GM06990 (cell line): ENCODE data around the gene MYO9A.
A peak's percentile ranks its signal among the peaks of the same experiment; 100 is the strongest.

Source experiments
- DNase-seq: peaks from one replicate; pipeline ENCODE4 v3.0.0-alpha.2; 2011; ENCODE audit not compliant: insufficient read length; ENCODE audit errors: extremely low read depth
- H3K27me3 ChIP-seq: replicated peaks from 2 replicates; pipeline ENCODE4 v1.6.0; 2011; ENCODE audit warnings: low read length; ENCODE audit not compliant: control insufficient read depth, insufficient read depth
- H3K36me3 ChIP-seq: 2 replicates; pipeline ENCODE4 v1.5.1; 2011; ENCODE audit warnings: low read length; ENCODE audit not compliant: control insufficient read depth, insufficient read depth
- H3K4me3 ChIP-seq: replicated peaks from 2 replicates; pipeline ENCODE4 v1.5.1; 2011; ENCODE audit warnings: low read depth, mild to moderate bottlenecking, control low read depth, low read length
- CTCF ChIP-seq: IDR thresholded peaks from 2 replicates; pipeline ENCODE4 v1.5.1; 2011; ENCODE audit warnings: low read length, control low read depth, mild to moderate bottlenecking, inconsistent platforms; ENCODE audit not compliant: insufficient read depth, poor library complexity, severe bottlenecking

MYO9A gene

GRCh38 chr15:71945012-71945411, 172.9 kb downstream of the MYO9A start:
- TF ChIP-seq CTCF: no peak
- DNase-seq: no peak

GRCh38 chr15:71943806-71944205, 174.1 kb downstream of the MYO9A start:
- no peak for DNase-seq
- no peaks in the 10 kb centered on the region for H3K27me3 ChIP-seq
- no peak overlapping the region for H3K4me3 ChIP-seq
- no peak for TF ChIP-seq CTCF
- no peaks in the 10 kb centered on the region for H3K36me3 ChIP-seq

More at GRCh38 chr15:71945012-71945411, 172.9 kb downstream of the MYO9A start:
- Histone ChIP-seq H3K27me3 (no peaks in the 10 kb centered on the region), H3K4me3 (no peak overlapping the region), H3K36me3 (no peaks in the 10 kb centered on the region)

GRCh38 chr15:71939981-71940588, 177.9 kb downstream of the MYO9A start:
- Histone ChIP-seq H3K36me3 (no peaks in the 10 kb centered on the region), H3K27me3 (no peaks in the 10 kb centered on the region), H3K4me3 (no peak overlapping the region)
- DNase-seq: no peak
- no peak for TF ChIP-seq CTCF

- H3K36me3 ChIP-seq: no peaks in the 10 kb centered on the region
- H3K27me3 ChIP-seq: no peaks in the 10 kb centered on the region
- no peak for TF ChIP-seq CTCF
- DNase-seq: peak; percentile 42
- no peak overlapping the region for H3K4me3 ChIP-seq
Observed at GRCh38 chr15:71937650-71938311, 180.2 kb downstream of the MYO9A start.

GRCh38 chr15:71934446-71934845, 183.5 kb downstream of the MYO9A start:
- no peak for TF ChIP-seq CTCF
- H3K36me3 ChIP-seq: no peaks in the 10 kb centered on the region
- DNase-seq: no peak
- no peaks in the 10 kb centered on the region for H3K27me3 ChIP-seq
- H3K4me3 ChIP-seq: no peak overlapping the region
